ENCODE data around the gene CEP170.
"Not testable (repeated sequence)": the region's sequence is repeated elsewhere in the genome, so short reads cannot be mapped to it uniquely, and the experiment has no call there.

The CEP170 gene

GRCh38 chr1:243116187-243116586, 138.9 kb downstream of the CEP170 start:
- not testable (repeated sequence) for H3K9me3 Mint-ChIP-seq (ENCODE audit: low read depth); H3K4me3 Mint-ChIP-seq; H3K27me3 Mint-ChIP-seq; H3K36me3 Mint-ChIP-seq; H3K27ac Mint-ChIP-seq; H3K4me1 Mint-ChIP-seq (ENCODE audit: low read depth)

GRCh38 chr1:243114769-243115168, 140.3 kb downstream of the CEP170 start:
- H3K36me3 Mint-ChIP-seq; H3K27ac Mint-ChIP-seq; H3K9me3 Mint-ChIP-seq (ENCODE audit: low read depth); H3K4me3 Mint-ChIP-seq; H3K27me3 Mint-ChIP-seq; H3K4me1 Mint-ChIP-seq (ENCODE audit: low read depth): not testable (repeated sequence)

GRCh38 chr1:243114059-243114713, 140.9 kb downstream of the CEP170 start:
- H3K4me3 Mint-ChIP-seq; H3K9me3 Mint-ChIP-seq (ENCODE audit: low read depth); H3K27me3 Mint-ChIP-seq; H3K36me3 Mint-ChIP-seq; H3K27ac Mint-ChIP-seq; H3K4me1 Mint-ChIP-seq (ENCODE audit: low read depth): not testable (repeated sequence)

- H3K27me3 Mint-ChIP-seq; H3K27ac Mint-ChIP-seq; H3K4me3 Mint-ChIP-seq; H3K4me1 Mint-ChIP-seq (ENCODE audit: low read depth); H3K9me3 Mint-ChIP-seq (ENCODE audit: low read depth); H3K36me3 Mint-ChIP-seq: not testable (repeated sequence)
Observed at GRCh38 chr1:243107171-243107570, 147.9 kb downstream of the CEP170 start.

- H3K4me3 Mint-ChIP-seq = not testable (repeated sequence)
Observed at GRCh38 chr1:243105652-243106332, 149.3 kb downstream of the CEP170 start.

GRCh38 chr1:243105104-243105503, 150.0 kb downstream of the CEP170 start:
- H3K9me3 Mint-ChIP-seq (ENCODE audit: low read depth); H3K36me3 Mint-ChIP-seq; H3K4me3 Mint-ChIP-seq; H3K27me3 Mint-ChIP-seq; H3K4me1 Mint-ChIP-seq (ENCODE audit: low read depth): not testable (repeated sequence)
- H3K27ac Mint-ChIP-seq = peak overlapping the region; percentile 1

More at GRCh38 chr1:243105652-243106332, 149.3 kb downstream of the CEP170 start:
- not testable (repeated sequence) for H3K36me3 Mint-ChIP-seq; H3K9me3 Mint-ChIP-seq (ENCODE audit: low read depth); H3K4me1 Mint-ChIP-seq (ENCODE audit: low read depth); H3K27me3 Mint-ChIP-seq; H3K27ac Mint-ChIP-seq

- not testable (repeated sequence) for H3K9me3 Mint-ChIP-seq (ENCODE audit: low read depth); H3K4me3 Mint-ChIP-seq; H3K27ac Mint-ChIP-seq; H3K36me3 Mint-ChIP-seq; H3K27me3 Mint-ChIP-seq; H3K4me1 Mint-ChIP-seq (ENCODE audit: low read depth)
Observed at GRCh38 chr1:243104452-243104851, 150.6 kb downstream of the CEP170 start.

- not testable (repeated sequence) for H3K36me3 Mint-ChIP-seq; H3K4me1 Mint-ChIP-seq (ENCODE audit: low read depth); H3K27me3 Mint-ChIP-seq; H3K9me3 Mint-ChIP-seq (ENCODE audit: low read depth)
- peak overlapping the region; percentile 86 for H3K4me3 Mint-ChIP-seq
- H3K27ac Mint-ChIP-seq = peak overlapping the region; percentile 90
Observed at GRCh38 chr1:243101551-243102050, 153.5 kb downstream of the CEP170 start.

GRCh38 chr1:243087368-243087767, 167.7 kb downstream of the CEP170 start:
- H3K27ac Mint-ChIP-seq; H3K9me3 Mint-ChIP-seq (ENCODE audit: low read depth); H3K4me1 Mint-ChIP-seq (ENCODE audit: low read depth); H3K27me3 Mint-ChIP-seq; H3K36me3 Mint-ChIP-seq; H3K4me3 Mint-ChIP-seq: not testable (repeated sequence)

All from activated naive CD8-positive, alpha-beta T cell (primary cell).